AG09309 (cell line): Measurements from ENCODE around the gene CPSF7.

Source experiments
- DNase-seq: peaks from one replicate; pipeline ENCODE4 v3.0.0-alpha.2; 2010; ENCODE audit warnings: low read depth
- H3K4me3 ChIP-seq: 2 replicates; pipeline ENCODE4 v1.5.1; 2011; ENCODE audit warnings: mild to moderate bottlenecking, low read depth, low read length, moderate library complexity; ENCODE audit not compliant: control insufficient read depth
- TF ChIP-seq, protein P1 (sequence below): IDR thresholded peaks from 2 replicates; pipeline ENCODE4 v1.5.1; 2011; ENCODE audit warnings: mild to moderate bottlenecking, low read depth, low read length, inconsistent platforms; ENCODE audit not compliant: insufficient read depth, control insufficient read depth; ENCODE audit errors: missing control alignments

Gene CPSF7

DNA sequence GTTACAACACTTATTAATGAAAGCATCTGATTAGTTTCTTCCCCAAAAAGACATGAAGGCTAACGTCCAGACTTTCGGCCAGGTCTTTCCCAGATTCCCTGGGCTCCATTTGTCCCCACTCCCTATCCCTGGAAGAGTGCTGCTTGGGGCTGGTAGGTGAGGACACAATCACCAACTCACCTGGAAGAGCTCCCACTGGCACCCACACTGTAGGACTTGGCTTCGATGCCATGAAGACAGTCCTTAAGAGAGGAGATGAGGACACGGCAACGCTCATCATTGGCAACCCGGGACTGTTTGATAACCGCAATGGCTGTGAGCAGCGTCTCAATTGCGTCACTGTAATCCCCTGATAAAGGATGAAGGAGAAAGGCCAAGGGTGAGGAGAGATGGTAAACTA is 18.2 kb downstream of the CPSF7 start:
- TF ChIP-seq, protein P1, sequence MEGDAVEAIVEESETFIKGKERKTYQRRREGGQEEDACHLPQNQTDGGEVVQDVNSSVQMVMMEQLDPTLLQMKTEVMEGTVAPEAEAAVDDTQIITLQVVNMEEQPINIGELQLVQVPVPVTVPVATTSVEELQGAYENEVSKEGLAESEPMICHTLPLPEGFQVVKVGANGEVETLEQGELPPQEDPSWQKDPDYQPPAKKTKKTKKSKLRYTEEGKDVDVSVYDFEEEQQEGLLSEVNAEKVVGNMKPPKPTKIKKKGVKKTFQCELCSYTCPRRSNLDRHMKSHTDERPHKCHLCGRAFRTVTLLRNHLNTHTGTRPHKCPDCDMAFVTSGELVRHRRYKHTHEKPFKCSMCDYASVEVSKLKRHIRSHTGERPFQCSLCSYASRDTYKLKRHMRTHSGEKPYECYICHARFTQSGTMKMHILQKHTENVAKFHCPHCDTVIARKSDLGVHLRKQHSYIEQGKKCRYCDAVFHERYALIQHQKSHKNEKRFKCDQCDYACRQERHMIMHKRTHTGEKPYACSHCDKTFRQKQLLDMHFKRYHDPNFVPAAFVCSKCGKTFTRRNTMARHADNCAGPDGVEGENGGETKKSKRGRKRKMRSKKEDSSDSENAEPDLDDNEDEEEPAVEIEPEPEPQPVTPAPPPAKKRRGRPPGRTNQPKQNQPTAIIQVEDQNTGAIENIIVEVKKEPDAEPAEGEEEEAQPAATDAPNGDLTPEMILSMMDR, result no peak
- no peak overlapping the region for H3K4me3 ChIP-seq
- DNase-seq, result no peak

DNA sequence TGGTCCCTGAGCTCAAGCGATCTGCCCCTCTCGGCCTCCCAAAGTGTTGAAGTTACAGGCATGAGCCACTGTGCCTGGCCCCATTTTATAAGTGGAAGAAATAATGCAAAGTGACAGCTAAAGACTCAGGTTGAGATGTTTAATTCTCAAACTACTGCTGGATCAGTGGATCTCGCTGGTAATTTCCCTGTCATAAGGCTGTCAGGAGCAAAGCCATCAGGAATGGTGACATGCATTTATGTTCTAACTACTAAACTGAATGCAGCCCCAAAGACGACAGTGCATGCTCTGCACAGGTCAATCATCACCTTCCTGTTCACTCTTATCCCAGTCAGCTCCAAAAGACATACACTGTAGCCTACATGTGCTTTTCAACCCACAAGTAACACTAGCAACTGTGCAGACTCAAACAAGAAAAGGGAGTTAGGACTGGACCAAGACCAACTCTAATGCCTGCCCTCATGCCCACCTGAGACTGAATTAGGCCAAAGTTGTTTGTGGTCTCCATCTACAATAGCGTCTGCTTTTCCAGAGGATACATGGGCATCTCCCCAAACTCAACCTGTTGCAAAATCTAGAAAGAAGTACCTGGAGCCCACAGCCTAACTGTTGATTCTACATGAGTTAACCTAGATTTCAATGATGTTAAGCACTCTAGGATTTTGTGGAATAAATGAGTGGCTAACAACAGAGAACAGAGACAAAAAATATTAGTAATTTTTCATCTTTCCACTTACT is 22.6 kb downstream of the CPSF7 start:
- TF ChIP-seq, protein P1, result no peak
- H3K4me3 ChIP-seq, result no peak overlapping the region
- DNase-seq, result no peak

DNA sequence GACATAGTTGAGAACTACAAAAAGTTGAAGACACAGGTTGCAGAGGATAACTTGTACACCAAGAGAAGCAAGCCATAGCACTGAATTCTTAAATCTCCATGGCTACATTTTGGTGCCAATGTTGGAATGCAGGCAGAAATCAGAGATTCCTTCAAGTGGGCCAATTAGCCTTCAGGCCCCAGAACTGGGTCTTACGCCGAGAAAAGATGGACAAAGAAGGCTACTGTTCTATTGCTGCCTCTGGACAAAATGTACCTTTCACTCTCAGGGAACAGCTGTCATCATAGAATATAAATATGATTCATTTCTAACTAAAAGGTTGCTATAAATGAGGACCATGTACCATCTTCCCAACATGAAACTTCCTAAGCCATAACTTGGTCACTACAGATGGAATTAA is 23.7 kb downstream of the CPSF7 start:
- TF ChIP-seq, protein P1, result no peak
- H3K4me3 ChIP-seq, result no peak overlapping the region
- no peak for DNase-seq

DNA sequence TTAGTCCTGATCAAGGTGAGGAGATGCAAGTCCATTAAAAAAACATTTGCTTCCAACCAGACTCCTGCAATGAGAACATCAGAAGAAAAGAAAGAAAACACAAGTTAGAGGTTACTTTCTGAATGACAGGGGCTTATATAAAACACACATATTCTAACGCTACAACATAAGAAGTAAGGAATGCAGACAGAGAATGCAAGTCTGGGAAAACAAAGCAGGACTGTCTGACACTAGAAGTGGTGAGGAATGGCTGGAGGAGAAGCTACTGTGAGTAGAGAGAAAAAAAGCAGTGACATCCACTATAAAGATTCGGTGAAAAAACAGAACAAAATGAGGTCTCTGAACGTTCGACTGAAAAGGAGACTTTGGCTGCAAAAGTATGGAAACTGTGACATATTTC is 25.1 kb downstream of the CPSF7 start:
- no peak for DNase-seq
- no peak overlapping the region for H3K4me3 ChIP-seq
- TF ChIP-seq, protein P1, result no peak

DNA sequence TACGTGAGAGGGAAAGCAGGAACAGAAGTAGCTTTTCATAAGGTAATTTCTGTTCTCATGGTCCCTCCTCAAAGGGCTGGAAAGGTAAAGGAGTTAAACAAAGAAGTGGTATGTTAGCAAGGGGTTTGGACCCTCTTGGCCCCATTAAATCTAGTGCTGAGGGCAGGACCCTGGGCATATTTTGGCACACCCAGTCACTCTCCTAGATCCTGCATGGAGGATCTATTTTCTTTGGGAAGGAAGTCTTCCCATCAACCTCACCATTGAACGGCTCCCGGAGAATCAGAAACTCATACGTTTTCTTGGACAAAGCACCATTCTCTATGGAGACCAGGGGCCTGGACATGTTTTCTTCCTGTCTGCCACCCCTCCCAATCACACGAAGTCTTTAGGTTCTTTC is 25.7 kb downstream of the CPSF7 start:
- DNase-seq, result no peak
- H3K4me3 ChIP-seq, result no peak overlapping the region
- TF ChIP-seq, protein P1, result no peak

DNA sequence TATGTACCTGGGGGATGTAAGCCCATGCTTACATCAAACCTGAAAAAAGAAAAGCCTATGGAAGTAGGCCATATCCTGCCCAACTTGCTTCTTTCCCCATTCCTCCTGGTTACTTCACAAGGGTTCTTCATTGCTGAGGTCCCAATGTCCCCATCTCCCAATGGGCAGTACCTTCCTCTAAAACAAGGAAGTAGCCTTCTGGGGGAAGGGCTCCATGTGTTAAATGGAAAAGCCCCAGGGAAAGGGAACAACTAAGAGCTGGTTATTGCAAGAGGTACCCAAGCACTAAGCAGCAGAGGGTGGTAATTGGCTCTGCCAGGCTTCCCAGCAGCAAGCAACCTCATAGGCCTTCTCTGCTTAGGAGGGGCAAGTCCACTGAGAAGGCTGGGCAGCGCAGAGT is 26.1 kb downstream of the CPSF7 start:
- TF ChIP-seq, protein P1, result no peak
- no peak for DNase-seq
- no peak overlapping the region for H3K4me3 ChIP-seq
